Fibroblast of the aortic adventitia (primary cell): ENCODE data around the gene TAGLN3. TPM values are rescaled to one million over a fixed set of nuclear protein-coding genes. Genes with fewer than 3 reads are reported as not detected.

ENCODE experiments used
- DNase-seq: peaks from one replicate; pipeline ENCODE4 v3.0.0-alpha.2; 2010; ENCODE audit warnings: low read depth
- H3K4me3 ChIP-seq: 2 replicates; pipeline ENCODE4 v1.5.1; 2011; ENCODE audit warnings: low read depth, mild to moderate bottlenecking, control low read depth, low read length, moderate library complexity
- total RNA-seq: library from RNA; depleted of rRNA; stranded (reverse); fragments of >200 nt; gene quantifications from 2 replicates; pipeline ENCODE4 v1.2.3, GENCODE V29; 2012; ENCODE audit warnings: low replicate concordance
- TF ChIP-seq, protein P1 (sequence below): IDR thresholded peaks from 2 replicates; pipeline ENCODE4 v1.5.1; 2011; ENCODE audit warnings: mild to moderate bottlenecking, low read length, control low read depth, inconsistent platforms; ENCODE audit not compliant: insufficient read depth

The TAGLN3 gene
- total RNA-seq, 1 donor, result not detected

- TF ChIP-seq, protein P1, sequence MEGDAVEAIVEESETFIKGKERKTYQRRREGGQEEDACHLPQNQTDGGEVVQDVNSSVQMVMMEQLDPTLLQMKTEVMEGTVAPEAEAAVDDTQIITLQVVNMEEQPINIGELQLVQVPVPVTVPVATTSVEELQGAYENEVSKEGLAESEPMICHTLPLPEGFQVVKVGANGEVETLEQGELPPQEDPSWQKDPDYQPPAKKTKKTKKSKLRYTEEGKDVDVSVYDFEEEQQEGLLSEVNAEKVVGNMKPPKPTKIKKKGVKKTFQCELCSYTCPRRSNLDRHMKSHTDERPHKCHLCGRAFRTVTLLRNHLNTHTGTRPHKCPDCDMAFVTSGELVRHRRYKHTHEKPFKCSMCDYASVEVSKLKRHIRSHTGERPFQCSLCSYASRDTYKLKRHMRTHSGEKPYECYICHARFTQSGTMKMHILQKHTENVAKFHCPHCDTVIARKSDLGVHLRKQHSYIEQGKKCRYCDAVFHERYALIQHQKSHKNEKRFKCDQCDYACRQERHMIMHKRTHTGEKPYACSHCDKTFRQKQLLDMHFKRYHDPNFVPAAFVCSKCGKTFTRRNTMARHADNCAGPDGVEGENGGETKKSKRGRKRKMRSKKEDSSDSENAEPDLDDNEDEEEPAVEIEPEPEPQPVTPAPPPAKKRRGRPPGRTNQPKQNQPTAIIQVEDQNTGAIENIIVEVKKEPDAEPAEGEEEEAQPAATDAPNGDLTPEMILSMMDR, result no peak
- no peak overlapping the region for H3K4me3 ChIP-seq
- DNase-seq, result no peak
These were observed 42.8 kb upstream of the TAGLN3 start for GRCh38 chr3:111955876-111956275.

- no peak for DNase-seq
- H3K4me3 ChIP-seq, result no peak overlapping the region
- TF ChIP-seq, protein P1, result no peak
These were observed 42.3 kb upstream of the TAGLN3 start for GRCh38 chr3:111956449-111956848.

- DNase-seq, result no peak
- TF ChIP-seq, protein P1, result no peak
These were observed 41.6 kb upstream of the TAGLN3 start for GRCh38 chr3:111956995-111957734.

GRCh38 chr3:111961461-111962164 is 37.1 kb upstream of the TAGLN3 start:
- TF ChIP-seq, protein P1, result no peak
- H3K4me3 ChIP-seq, result no peak overlapping the region
- no peak for DNase-seq

More at GRCh38 chr3:111956995-111957734, 41.6 kb upstream of the TAGLN3 start:
- no peak overlapping the region for H3K4me3 ChIP-seq

GRCh38 chr3:111963424-111963823 is 35.3 kb upstream of the TAGLN3 start:
- no peak overlapping the region for H3K4me3 ChIP-seq
- peak; percentile 49 for DNase-seq
- TF ChIP-seq, protein P1, result no peak

GRCh38 chr3:111965484-111965883 is 33.2 kb upstream of the TAGLN3 start:
- no peak for DNase-seq
- no peak overlapping the region for H3K4me3 ChIP-seq
- TF ChIP-seq, protein P1, result no peak
